H1 (cell line): ENCODE data around the gene TEX22. TPM values are rescaled to one million over a fixed set of nuclear protein-coding genes. Genes with fewer than 3 reads are reported as not detected.

Source experiments
- CBX8 ChIP-seq: fragments of 300-800, 300-1000 bp; sonication (generic); IDR thresholded peaks from 2 replicates; pipeline ENCODE4 v1.7.1; 2016; ENCODE audit warnings: low read depth, low read length, borderline replicate concordance
- CTCF ChIP-seq, 3 experiments: IDR thresholded peaks; 1 replicate in 2 of 3; 2 replicates in 1 of 3; pipeline versions ENCODE4 v1.5.1 to v1.6.1; 2011; ENCODE audit warnings: low read length in 3 of 3, mild to moderate bottlenecking in 3 of 3, inconsistent platforms in 2 of 3, low read depth in 1 of 3, moderate library complexity in 1 of 3; ENCODE audit not compliant: insufficient read depth in 1 of 3; ENCODE audit errors: control extremely low read depth in 1 of 3
- GABPA ChIP-seq: IDR thresholded peaks from 2 replicates; pipeline ENCODE4 v1.6.1; 2011; ENCODE audit warnings: mild to moderate bottlenecking, low read length, moderate library complexity, borderline replicate concordance; ENCODE audit not compliant: insufficient read depth
- SIX5 ChIP-seq: IDR thresholded peaks from 2 replicates; pipeline ENCODE4 v1.6.1; 2011; ENCODE audit warnings: mild to moderate bottlenecking, low read depth, low read length
- SP1 ChIP-seq: IDR thresholded peaks from 2 replicates; pipeline ENCODE4 v1.6.1; 2011; ENCODE audit warnings: low read depth, low read length
- TAF1 ChIP-seq: IDR thresholded peaks from 2 replicates; pipeline ENCODE4 v1.6.1; 2011; ENCODE audit warnings: mild to moderate bottlenecking, low read depth, low read length
- polyA plus RNA-seq, 7 experiments: library from polyadenylated mRNA; depleted of rRNA in 3 of 7; stranded (reverse) in 5 of 7; unstranded in 2 of 7; fragments of >200 nt in 5 of 7; fragments of 200-250 nt in 2 of 7; gene quantifications; 1 replicate in 5 of 7; 2 replicates in 1 of 7; 4 replicates in 1 of 7; pipeline versions ENCODE4 v1.2.1 to v1.2.3, GENCODE V29; 2011 to 2013; ENCODE audit warnings: missing spikeins in 2 of 7, mixed read lengths in 2 of 7
- total RNA-seq: library from RNA; stranded (reverse); fragmentation: NEBNext Ultra II Directional; extraction: Animal tissue kit (Norgen Biotek cat#: 25700); gene quantifications from 2 replicates; pipeline ENCODE4 v1.2.1, GENCODE V29; 2021
- TF ChIP-seq, protein P1 (sequence below): IDR thresholded peaks from 2 replicates; pipeline ENCODE4 v1.6.1; 2011; ENCODE audit warnings: low read length, improper control_type of control experiment

Gene TEX22
- total and polyA plus RNA-seq, 2 of the 8 experiments (the other 6 are each of a cell fraction or from before 2014, with no cell fraction given): 0.24 to 0.39 TPM

DNA sequence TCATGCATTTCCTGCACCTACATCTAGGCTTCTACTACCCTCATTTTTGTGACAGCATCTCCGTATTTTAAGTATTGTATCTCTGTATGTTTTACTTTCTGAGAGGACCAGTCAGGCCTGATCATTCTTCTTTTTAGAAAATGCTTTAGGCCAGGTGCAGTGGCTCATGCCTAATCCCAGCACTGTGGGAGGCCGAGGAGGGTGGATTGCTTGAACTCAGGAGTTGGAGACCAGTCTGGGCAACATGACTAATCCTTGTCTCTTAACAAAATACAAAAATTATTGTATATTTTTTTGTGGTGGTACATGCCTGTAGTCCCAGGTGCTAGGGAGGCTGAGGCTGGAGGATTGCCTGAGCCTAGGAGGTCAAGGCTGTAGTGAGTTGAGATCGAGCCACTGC is 46.9 kb upstream of the TEX22 start (continued):
- TF ChIP-seq CTCF (IDR thresholded peaks at IDR 0.05; ENCODE audit: control extremely low read depth in 1 of 3, insufficient read depth in 1 of 3, low read depth in 1 of 3, low read length in 3 of 3): no peak
- TF ChIP-seq SP1: no peak
- no peak for TF ChIP-seq CBX8
- no peak for TF ChIP-seq GABPA
- TF ChIP-seq SIX5: no peak
- TF ChIP-seq TAF1: no peak
- TF ChIP-seq, protein P1, sequence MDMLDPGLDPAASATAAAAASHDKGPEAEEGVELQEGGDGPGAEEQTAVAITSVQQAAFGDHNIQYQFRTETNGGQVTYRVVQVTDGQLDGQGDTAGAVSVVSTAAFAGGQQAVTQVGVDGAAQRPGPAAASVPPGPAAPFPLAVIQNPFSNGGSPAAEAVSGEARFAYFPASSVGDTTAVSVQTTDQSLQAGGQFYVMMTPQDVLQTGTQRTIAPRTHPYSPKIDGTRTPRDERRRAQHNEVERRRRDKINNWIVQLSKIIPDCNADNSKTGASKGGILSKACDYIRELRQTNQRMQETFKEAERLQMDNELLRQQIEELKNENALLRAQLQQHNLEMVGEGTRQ: no peak
